Spleen (tissue), 7 donors: ENCODE data around the gene CNBP.

Experiments used
- POLR2A ChIP-seq, 3 donors: fragments of 450-650 bp; IDR thresholded peaks; one replicate each; pipeline ENCODE4 v1.5.1; 2017; ENCODE audit warnings: antibody characterized with exemption in 3 of 3, mild to moderate bottlenecking in 1 of 3
- POLR2AphosphoS5 ChIP-seq, 3 donors: sonication (generic); formaldehyde crosslinking; IDR thresholded peaks; one replicate each; pipeline ENCODE4 v1.5.1; 2017; ENCODE audit warnings: antibody characterized with exemption in 3 of 3
- TF ChIP-seq, protein P1 (sequence below), 11 experiments: fragments of 200-600 bp in 7 of 11; fragments of 450-650 bp in 4 of 11; sonication (generic) in 4 of 11; IDR thresholded peaks in 8 of 11; conservative IDR thresholded peaks in 3 of 11; 1 replicate in 7 of 11; 2 replicates in 4 of 11; pipeline versions ENCODE4 v1.4.0 to v1.8.0; 2016 to 2021; ENCODE audit warnings: antibody characterized with exemption in 11 of 11, inconsistent platforms in 4 of 11, mild to moderate bottlenecking in 1 of 11
- donor health status: DM: no; HTN: no; CAD: no; lungs with moderate emphysema.
- donor health status: DM: no; HTN: no; CAD: no.
- donor health status: DM: no; HTN: no; CAD: no.

- TF ChIP-seq, protein P1, sequence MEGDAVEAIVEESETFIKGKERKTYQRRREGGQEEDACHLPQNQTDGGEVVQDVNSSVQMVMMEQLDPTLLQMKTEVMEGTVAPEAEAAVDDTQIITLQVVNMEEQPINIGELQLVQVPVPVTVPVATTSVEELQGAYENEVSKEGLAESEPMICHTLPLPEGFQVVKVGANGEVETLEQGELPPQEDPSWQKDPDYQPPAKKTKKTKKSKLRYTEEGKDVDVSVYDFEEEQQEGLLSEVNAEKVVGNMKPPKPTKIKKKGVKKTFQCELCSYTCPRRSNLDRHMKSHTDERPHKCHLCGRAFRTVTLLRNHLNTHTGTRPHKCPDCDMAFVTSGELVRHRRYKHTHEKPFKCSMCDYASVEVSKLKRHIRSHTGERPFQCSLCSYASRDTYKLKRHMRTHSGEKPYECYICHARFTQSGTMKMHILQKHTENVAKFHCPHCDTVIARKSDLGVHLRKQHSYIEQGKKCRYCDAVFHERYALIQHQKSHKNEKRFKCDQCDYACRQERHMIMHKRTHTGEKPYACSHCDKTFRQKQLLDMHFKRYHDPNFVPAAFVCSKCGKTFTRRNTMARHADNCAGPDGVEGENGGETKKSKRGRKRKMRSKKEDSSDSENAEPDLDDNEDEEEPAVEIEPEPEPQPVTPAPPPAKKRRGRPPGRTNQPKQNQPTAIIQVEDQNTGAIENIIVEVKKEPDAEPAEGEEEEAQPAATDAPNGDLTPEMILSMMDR (IDR thresholded peaks at IDR 0.05 in 8 of 11, conservative IDR thresholded peaks at IDR 0.05 in 3 of 11): no peak
- TF ChIP-seq POLR2A (IDR thresholded peaks at IDR 0.05) (no peak), POLR2AphosphoS5 (IDR thresholded peaks at IDR 0.05) (peak; percentile 46 to 74 (median 59))
Measured at GRCh38 chr3:129121016-129121791, 62.5 kb downstream of the CNBP start.
